RCC 7860 (cell line): ENCODE measurements around the gene DLK1.

ENCODE experiments used
- DNase-seq: peaks from one replicate; pipeline ENCODE4 v3.0.0-alpha.2; 2015; ENCODE audit warnings: low spot score
- FAIRE-seq: peaks from 2 replicates; lab custom pipeline; 2012; peaks lifted over from hg19 to GRCh38; lab: Jason Lieb, UNC

Gene DLK1

GRCh38 chr14:100787659-100788058, 61.0 kb downstream of the DLK1 start:
- DNase-seq (no peak), FAIRE-seq (no peak)
